ENCODE results near the gene ZNF384. TPM values are rescaled to one million over a fixed set of nuclear protein-coding genes. Genes with fewer than 3 reads are reported as not detected.
A peak's percentile ranks its signal among the peaks of the same experiment; 100 is the strongest.

The ZNF384 gene
- total RNA-seq, 2 experiments from 2014 or later: 76.3 to 76.4 TPM

DNA sequence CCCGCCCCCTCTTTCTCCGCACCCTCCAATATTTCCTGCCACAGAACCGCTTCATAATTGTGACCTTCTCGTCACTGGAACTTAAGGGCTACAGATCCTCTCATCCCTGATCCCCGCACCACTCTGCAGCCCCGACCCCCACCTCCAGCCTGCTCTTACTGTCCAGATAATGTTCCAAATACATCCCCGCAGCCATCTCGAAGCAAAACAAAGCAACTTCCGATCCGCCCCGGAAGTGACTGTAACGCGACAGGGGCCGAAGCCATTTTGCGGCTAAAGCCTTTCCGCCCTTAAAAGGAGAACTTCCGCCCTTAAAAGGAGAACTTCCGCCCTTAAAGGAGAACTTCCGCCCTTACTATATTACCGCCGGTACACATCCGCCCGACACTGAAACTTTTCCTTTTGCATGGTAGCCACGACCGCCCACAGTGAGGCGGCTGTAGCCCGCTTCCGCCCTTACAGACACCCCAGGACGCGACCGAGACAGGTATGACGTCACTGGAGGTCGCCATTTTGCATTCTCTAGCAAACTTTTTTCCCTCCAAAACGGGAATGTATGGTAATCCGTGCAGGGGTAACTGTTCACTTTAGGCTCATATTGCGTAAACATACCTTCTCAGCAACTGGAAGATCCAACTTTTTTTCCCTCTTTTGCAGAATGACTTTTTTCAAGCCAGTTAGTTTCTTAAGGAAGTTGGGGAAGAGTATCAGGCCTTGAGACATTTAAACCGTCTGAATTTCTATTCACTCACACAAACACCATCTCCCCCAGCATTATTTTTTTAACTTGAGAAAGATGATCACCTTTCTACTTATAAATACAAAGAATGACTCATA is 26.1 kb downstream of the ZNF384 start, which contains the start of gene ING4:
Gene ING4 (minus strand): TSS at position 214 of the 837 bp plus-strand sequence. CDS start 18 bp downstream, at position 196.
- H3K4me3 Mint-ChIP-seq: peak within 1 kb of the TSS; percentile 88
- no peaks in the 10 kb centered on the region for H3K27me3 Mint-ChIP-seq
- DNase-seq (peak; percentile 99), ATAC-seq (peak; percentile 98)
- CTCF ChIA-PET: interaction anchor here (0.6 to 1.6 kb wide), 4 partner anchors 19 to 209 kb away, joined by 3 to 5 read pairs (median 4); no protein-coding TSS in a partner anchor
- peaks cover 24% of the 10 kb centered on the region for H3K4me1 Mint-ChIP-seq
- H3K36me3 Mint-ChIP-seq: peaks cover 19% of the 10 kb centered on the region
- H3K9me3 Mint-ChIP-seq (ENCODE audit: low read depth): no peaks in the 10 kb centered on the region
- H3K27ac Mint-ChIP-seq: peak within 1 kb of the TSS; percentile 92

DNA sequence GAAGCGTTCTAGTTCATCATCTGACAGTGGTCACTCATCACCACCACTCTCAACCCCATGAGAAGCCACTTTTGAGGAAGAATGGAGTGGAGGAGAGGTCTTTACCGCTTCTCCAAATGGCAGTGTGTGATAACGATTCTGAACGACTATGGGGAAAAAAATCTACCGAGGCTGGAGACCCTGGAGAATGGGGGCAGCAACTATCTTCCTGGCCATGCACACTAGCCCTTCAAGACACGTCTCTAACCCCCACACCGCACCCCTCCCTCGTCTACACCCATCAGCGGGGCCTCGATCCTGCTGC is 26.6 kb downstream of the ZNF384 start:
- Mint-ChIP-seq H3K9me3 (ENCODE audit: low read depth) (no peaks in the 10 kb centered on the region), H3K27ac (peak overlapping the region; percentile 92), H3K27me3 (no peaks in the 10 kb centered on the region), H3K4me3 (peak overlapping the region; percentile 88), H3K4me1 (peaks cover 24% of the 10 kb centered on the region), H3K36me3 (peaks cover 15% of the 10 kb centered on the region)
- DNase-seq (no peak), ATAC-seq (peak; percentile 64)
- CTCF ChIA-PET: interaction anchor here (1.4 kb wide), 1 partner anchor 27 kb away, joined by 5 read pairs; the partner anchor contains the start of gene LPAR5

DNA sequence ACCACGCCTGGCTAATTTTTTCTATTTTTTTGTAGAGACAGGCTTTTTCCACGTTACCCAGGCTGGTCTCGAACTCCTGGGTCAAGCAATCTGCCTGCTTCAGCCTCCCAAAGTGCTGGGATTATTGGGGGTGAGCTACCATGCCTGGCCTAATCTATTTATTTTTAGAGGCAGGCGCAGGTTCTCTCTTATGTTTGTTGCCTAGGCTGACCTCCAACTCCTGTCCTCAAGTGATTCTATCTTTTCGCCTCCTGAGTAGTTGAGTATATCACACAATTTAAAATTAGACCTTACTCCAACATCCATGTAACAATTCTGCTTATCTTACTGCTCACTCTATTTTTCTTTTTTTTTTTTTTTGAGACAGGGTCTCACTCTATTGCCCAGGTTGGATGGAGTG is 35.2 kb downstream of the ZNF384 start:
- ATAC-seq (no peak), DNase-seq (no peak)
- CTCF ChIA-PET: interaction anchor here (0.6 kb wide), 1 partner anchor 26 kb away, joined by 3 read pairs; no protein-coding TSS in a partner anchor
- no peak overlapping the region for H3K27ac Mint-ChIP-seq
- H3K4me3 Mint-ChIP-seq: no peak overlapping the region
- no peaks in the 10 kb centered on the region for H3K27me3 Mint-ChIP-seq
- H3K36me3 Mint-ChIP-seq: peaks cover 17% of the 10 kb centered on the region
- no peaks in the 10 kb centered on the region for H3K4me1 Mint-ChIP-seq
- no peaks in the 10 kb centered on the region for H3K9me3 Mint-ChIP-seq (ENCODE audit: low read depth)

DNA sequence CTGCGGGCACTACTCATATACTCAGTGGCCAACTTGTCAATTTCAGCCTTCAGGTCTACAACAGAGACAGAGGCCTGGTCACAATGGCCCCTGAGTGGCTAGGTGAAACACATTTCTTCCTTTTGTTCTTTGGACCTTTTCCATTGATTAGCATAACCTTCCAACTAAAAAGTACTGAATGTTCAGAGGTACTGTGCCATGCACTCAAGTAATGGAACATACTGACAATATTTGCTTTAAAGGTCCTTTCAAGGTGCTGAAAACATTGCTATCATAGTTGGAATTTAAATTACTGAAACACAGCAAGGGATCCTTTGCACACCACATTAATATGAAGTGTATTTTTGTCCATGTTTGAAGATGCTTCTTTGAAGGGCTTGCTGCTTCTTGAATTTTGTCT is 35.8 kb downstream of the ZNF384 start:
- no peaks in the 10 kb centered on the region for H3K9me3 Mint-ChIP-seq (ENCODE audit: low read depth)
- H3K27me3 Mint-ChIP-seq: no peaks in the 10 kb centered on the region
- CTCF ChIA-PET: interaction anchor here (1.8 kb wide), 1 partner anchor 8 kb away, joined by 4 read pairs; no protein-coding TSS in a partner anchor
- DNase-seq: no peak
- no peak overlapping the region for H3K27ac Mint-ChIP-seq
- peaks cover 17% of the 10 kb centered on the region for H3K36me3 Mint-ChIP-seq
- H3K4me3 Mint-ChIP-seq: no peak overlapping the region
- no peaks in the 10 kb centered on the region for H3K4me1 Mint-ChIP-seq
- ATAC-seq: no peak

DNA sequence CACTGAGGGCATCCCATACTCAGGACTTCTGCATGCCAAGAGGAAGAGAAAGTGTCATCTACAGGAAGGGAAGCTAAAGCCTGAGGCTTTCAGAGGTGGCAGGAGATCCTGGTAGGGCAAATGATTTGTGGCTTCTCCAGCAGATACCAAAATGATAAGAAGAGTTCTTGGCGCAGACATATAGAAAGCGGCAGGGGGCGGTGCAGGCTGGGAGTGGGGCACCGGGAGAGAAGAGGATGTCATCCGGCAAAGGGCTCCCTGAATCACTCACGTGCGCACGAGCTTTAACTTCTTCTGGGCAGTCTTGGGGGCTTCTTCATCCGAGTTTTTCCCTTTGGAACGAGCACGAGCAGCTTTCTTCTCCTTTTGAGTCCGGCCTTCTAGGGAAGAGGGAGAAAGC is 36.8 kb downstream of the ZNF384 start:
- DNase-seq (no peak), ATAC-seq (no peak)
- CTCF ChIA-PET: interaction anchor here (1.8 kb wide), 1 partner anchor 9 kb away, joined by 4 read pairs; no protein-coding TSS in a partner anchor
- no peaks in the 10 kb centered on the region for H3K9me3 Mint-ChIP-seq (ENCODE audit: low read depth)
- no peaks in the 10 kb centered on the region for H3K4me1 Mint-ChIP-seq
- peaks cover 19% of the 10 kb centered on the region for H3K36me3 Mint-ChIP-seq
- no peak overlapping the region for H3K27ac Mint-ChIP-seq
- H3K4me3 Mint-ChIP-seq: no peak overlapping the region
- no peaks in the 10 kb centered on the region for H3K27me3 Mint-ChIP-seq

DNA sequence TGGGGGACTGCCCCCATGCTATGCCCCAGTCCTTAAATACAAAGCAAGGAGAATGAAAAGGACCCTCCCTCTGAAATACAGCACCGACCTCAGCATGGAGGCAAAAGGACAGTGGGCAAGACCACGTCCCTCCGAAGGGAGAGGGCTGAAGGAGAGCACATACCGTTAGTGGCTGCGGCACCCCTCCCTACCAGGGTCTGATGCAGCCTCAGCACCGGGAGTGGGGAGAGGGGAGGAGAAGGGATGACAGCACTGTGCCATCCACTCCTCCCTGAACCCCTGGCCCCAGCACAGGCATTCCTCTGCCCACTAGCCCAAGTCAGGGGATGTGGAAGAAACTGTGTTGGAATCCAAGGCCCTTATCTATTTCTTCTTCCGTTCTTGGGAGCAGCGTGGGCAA is 38.3 kb downstream of the ZNF384 start:
- ATAC-seq (no peak), DNase-seq (no peak)
- Mint-ChIP-seq H3K4me1 (peaks cover 8% of the 10 kb centered on the region), H3K4me3 (no peak overlapping the region), H3K27me3 (no peaks in the 10 kb centered on the region), H3K9me3 (ENCODE audit: low read depth) (no peaks in the 10 kb centered on the region), H3K27ac (no peak overlapping the region), H3K36me3 (peaks cover 24% of the 10 kb centered on the region)
- CTCF ChIA-PET: no interaction called here

DNA sequence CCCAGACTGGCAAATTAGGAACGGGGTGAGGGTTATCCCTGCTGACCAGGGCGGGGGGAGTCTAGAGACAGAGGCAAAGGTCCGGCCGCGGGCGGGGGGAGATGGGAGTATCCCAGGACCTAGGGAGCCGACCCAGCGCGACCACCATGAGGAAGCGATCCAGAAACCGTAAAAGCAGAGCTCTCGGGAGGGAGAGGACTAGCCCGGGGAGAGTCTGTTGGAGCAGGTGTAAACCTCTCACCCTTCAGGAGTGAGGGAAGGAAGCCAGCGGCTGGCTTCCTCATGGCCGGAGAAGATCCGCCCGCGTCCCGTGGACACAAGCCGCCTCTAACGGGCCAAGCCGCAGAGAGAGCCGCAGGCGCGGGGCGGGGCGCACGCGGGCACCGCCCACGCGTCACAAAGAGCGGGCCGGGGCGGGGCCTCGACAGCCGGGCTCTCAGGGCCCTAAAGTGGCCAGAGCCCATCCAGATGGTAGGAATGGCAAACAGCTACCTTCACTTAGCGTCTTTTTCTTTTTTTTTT is 42.0 kb downstream of the ZNF384 start, which contains the start of gene ACRBP:
Gene ACRBP (minus strand): TSS at position 350 of the 522 bp plus-strand sequence. CDS start 66 bp downstream, at position 284.
- CTCF ChIA-PET: interaction anchor here (0.6 to 1.1 kb wide), 3 partner anchors 10 to 161 kb away, joined by 3 to 4 read pairs (median 4); no protein-coding TSS in a partner anchor
- DNase-seq: no peak
- Mint-ChIP-seq H3K4me3 (peak within 1 kb of the TSS; percentile 23), H3K9me3 (ENCODE audit: low read depth) (peaks cover 14% of the 10 kb centered on the region), H3K27ac (peak within 1 kb of the TSS; percentile 42), H3K4me1 (peaks cover 8% of the 10 kb centered on the region), H3K36me3 (peaks cover 31% of the 10 kb centered on the region), H3K27me3 (peaks cover 3% of the 10 kb centered on the region)
- peak; percentile 70 for ATAC-seq

DNA sequence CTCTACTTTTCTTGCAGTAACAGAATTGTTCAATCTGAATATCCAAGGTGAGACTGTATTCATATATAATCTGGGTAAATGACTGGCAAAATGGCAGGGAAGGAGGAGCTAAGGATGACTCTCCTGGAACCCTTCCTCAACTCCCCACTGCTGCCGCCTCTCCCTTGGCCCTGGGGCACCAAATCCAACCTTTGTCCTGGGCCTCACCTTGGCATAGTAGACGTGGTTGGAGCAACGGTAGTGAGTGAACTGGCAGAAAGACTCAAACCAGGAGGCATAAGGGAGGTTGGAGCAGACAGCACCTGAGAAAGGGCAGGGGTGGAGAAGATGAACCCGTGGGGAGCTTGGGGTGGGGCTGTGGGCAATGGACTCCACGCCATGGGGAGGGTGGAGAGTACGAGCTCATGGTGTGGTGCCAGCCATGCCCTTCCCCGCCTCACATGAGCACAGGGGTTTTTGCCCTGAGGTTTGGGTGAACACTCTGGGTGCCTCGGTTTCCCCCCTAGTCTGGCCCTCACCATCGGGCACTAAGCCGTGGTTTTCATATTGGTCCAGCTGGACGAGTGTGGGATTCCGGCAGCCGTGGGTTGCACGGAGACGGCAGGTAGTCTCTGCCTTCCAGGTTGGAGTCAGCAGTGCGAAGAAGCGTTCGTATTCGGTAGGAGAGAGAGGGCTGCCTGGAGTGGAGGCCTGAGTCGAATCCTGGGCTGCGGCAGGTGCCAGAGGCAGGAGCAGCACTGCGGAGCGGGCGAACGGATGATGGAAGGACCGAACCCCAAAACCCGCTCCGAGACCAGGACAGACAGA is 42.7 kb downstream of the ZNF384 start:
- H3K27ac Mint-ChIP-seq: no peak overlapping the region

DNA sequence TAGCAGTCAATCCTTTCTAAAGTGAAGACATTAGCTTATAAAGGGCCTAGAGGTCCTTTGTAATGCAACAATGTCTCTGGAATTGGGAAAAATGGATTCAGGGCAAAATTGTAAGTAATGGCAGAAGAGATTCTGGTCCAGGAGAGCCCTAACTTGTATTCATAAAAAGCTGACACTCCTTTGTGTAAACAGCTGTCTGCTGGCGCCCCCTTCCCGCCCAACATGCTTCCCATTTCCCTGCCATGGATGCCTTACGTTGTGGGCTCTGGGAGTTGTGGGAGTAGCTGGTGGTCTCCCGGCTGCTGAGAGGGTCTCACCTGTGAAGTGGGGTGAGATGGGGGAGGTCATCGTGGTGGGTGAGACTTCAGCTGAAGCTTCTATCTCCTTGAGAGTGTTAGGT is 44.3 kb downstream of the ZNF384 start:
- peaks cover 14% of the 10 kb centered on the region for H3K9me3 Mint-ChIP-seq (ENCODE audit: low read depth)
- H3K27ac Mint-ChIP-seq: no peak overlapping the region
- H3K4me1 Mint-ChIP-seq: peaks cover 8% of the 10 kb centered on the region
- no peak overlapping the region for H3K4me3 Mint-ChIP-seq
- peaks cover 10% of the 10 kb centered on the region for H3K27me3 Mint-ChIP-seq
- peaks cover 26% of the 10 kb centered on the region for H3K36me3 Mint-ChIP-seq
- DNase-seq: no peak
- CTCF ChIA-PET: interaction anchor here (0.9 to 1.7 kb wide), 3 partner anchors 12 to 27 kb away, joined by 3 to 10 read pairs (median 4); no protein-coding TSS in a partner anchor
- ATAC-seq: no peak

More for the DNA sequence above, 42.7 kb downstream of the ZNF384 start:
- DNase-seq (no peak), ATAC-seq (no peak)
- Mint-ChIP-seq H3K9me3 (ENCODE audit: low read depth) (peaks cover 14% of the 10 kb centered on the region), H3K4me1 (peaks cover 8% of the 10 kb centered on the region), H3K36me3 (peaks cover 29% of the 10 kb centered on the region), H3K27me3 (peaks cover 6% of the 10 kb centered on the region), H3K4me3 (peak overlapping the region; percentile 23)
- CTCF ChIA-PET: no interaction called here

DNA sequence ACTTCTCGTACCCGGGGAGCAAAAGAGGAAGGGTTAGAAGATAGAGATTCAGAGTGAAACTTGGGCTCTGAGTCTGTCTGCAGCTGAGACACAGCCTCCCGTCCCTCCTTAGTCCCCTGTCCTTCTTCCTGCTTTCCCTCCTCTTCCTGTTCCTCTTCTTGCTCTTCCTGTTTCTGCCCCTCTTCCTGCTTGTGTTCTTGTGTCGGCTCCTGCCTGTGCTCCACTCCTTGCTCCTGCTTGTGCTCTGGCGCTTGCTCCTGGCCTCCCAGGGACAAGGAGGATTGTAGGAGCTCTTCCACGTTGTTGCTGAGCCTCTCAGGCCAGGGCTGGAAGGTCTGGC is 44.9 kb downstream of the ZNF384 start:
- H3K27me3 Mint-ChIP-seq: peaks cover 10% of the 10 kb centered on the region
- ATAC-seq (no peak), DNase-seq (no peak)
- H3K9me3 Mint-ChIP-seq (ENCODE audit: low read depth): peaks cover 14% of the 10 kb centered on the region
- H3K4me1 Mint-ChIP-seq: peaks cover 8% of the 10 kb centered on the region
- no peak overlapping the region for H3K4me3 Mint-ChIP-seq
- peaks cover 26% of the 10 kb centered on the region for H3K36me3 Mint-ChIP-seq
- CTCF ChIA-PET: interaction anchor here (0.9 to 1.7 kb wide), 3 partner anchors 13 to 26 kb away, joined by 3 to 10 read pairs (median 4); no protein-coding TSS in a partner anchor
- no peak overlapping the region for H3K27ac Mint-ChIP-seq

DNA sequence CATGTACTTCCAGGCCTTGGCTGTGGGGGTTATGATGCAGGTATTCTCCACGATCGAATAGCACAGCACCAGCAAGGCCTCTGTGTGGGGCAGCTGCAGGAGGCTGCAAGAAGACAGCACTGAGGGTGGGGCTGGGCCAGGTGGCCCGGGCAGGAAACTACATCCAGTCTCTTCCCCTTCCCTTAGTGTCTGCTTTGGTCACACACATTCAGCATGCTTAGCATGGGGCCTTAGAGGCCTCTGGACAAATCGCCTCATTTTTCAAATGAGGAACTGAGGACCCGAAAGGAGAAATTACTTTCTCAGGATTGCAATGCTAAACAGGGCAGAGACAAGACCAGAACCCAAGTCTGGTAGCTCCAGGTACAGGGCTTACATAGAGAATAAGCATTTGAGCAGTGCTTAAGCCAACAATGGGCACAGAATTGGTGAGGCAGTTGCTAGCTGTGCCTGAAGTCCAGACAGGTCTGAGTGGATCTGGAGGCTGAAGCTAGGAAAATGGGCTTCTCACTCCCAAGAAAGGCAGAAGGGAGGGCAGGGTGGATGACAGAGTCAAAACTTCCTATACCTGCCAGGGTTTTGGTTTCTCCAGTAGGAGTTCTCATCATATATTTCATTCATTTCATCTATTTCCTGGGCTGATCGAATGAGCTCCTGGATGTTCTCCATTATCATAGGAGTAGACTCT is 45.5 kb downstream of the ZNF384 start:
- ATAC-seq (no peak), DNase-seq (no peak)
- Mint-ChIP-seq H3K36me3 (peaks cover 26% of the 10 kb centered on the region), H3K27ac (no peak overlapping the region), H3K4me1 (peaks cover 8% of the 10 kb centered on the region), H3K27me3 (peaks cover 10% of the 10 kb centered on the region), H3K4me3 (no peak overlapping the region), H3K9me3 (ENCODE audit: low read depth) (peaks cover 14% of the 10 kb centered on the region)
- CTCF ChIA-PET: interaction anchor here (1.2 to 1.7 kb wide), 2 partner anchors 13 to 23 kb away, joined by 4 to 10 read pairs; no protein-coding TSS in a partner anchor

DNA sequence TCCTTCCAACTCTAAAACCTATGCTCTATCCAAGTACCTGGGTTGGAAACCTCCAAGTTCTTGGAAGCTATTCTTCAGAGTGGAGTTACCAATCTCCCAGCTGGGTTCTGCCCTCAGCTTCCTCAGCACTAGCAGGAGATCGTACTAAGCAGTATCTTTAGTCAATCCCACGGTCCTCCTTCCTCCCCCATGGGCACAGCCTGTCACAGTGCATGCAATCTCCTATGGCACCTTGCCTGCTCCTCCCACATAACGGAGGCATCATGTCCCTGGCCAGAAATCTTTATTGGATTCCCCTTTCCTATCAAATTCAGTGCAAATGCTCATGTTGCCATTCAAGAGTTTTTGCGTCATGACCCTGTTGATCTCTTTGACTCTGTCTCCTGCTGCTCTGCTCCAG is 48.0 kb downstream of the ZNF384 start:
- CTCF ChIA-PET: interaction anchor here (1.0 to 1.1 kb wide), 2 partner anchors 13 to 53 kb away, joined by 3 to 4 read pairs; no protein-coding TSS in a partner anchor
- Mint-ChIP-seq H3K36me3 (peaks cover 15% of the 10 kb centered on the region), H3K9me3 (ENCODE audit: low read depth) (peaks cover 14% of the 10 kb centered on the region), H3K27ac (no peak overlapping the region), H3K27me3 (peaks cover 10% of the 10 kb centered on the region), H3K4me3 (no peak overlapping the region), H3K4me1 (peaks cover 5% of the 10 kb centered on the region)
- DNase-seq: no peak
- ATAC-seq: no peak

Data from activated CD8-positive, alpha-beta memory T cell treated with anti-CD3 and anti-CD28 coated beads, Interleukin-2, amount 10 ng/mL, durations not matched to agents 7 days and 5 days (primary cell).